HepG2 (cell line): ENCODE measurements around the gene TLR6. TPM values are rescaled to one million over a fixed set of nuclear protein-coding genes. Genes with fewer than 3 reads are reported as not detected.

Source experiments
- ATAC-seq: fragments of 200-7000 bp; cut with Tn5 transposase; 3 replicates; pipeline ENCODE4 v1.9.1; 2020; ENCODE audit warnings: mild to moderate bottlenecking, moderate library complexity
- BruUV-seq: library from RNA; stranded (reverse); fragments of 400-500 nt; replicated peaks from 2 replicates; lab custom pipeline; 2021; lab: Mats Ljungman, UMichigan
- CTCF ChIA-PET: fragments of 300-600 bp; formaldehyde crosslinking; extraction: SDS; loops from one replicate; lab custom pipeline; 2021; ENCODE audit warnings: low total read pairs, inconsistent platforms, low intra/inter-chr PET ratio; lab: Yijun Ruan, JAX
- POLR2A ChIA-PET: fragments of 350-600 bp; sonication (Branson Sonifier 250); formaldehyde crosslinking; loops from one replicate; lab custom pipeline; 2020; ENCODE audit warnings: antibody characterized with exemption, inconsistent platforms; lab: Yijun Ruan, JAX
- DNase-seq: peaks from one replicate; pipeline ENCODE4 v3.0.0-alpha.2; 2015; ENCODE audit warnings: low spot score
- FAIRE-seq: peaks from 3 replicates; lab custom pipeline; 2011; peaks lifted over from hg19 to GRCh38; lab: Jason Lieb, UNC
- H2AFZ ChIP-seq: one replicate; pipeline ENCODE4 v1.6.1; 2011; ENCODE audit warnings: low read length, inconsistent platforms
- H3K27ac ChIP-seq: fragments of 300-600 bp; 3 replicates; pipeline ENCODE4 v1.8.0; 2011; ENCODE audit warnings: mixed run types, mild to moderate bottlenecking, mixed read lengths, low read length, inconsistent platforms; ENCODE audit not compliant: insufficient read depth; ENCODE audit errors: extremely low read length
- H3K27me3 ChIP-seq, 2 experiments: fragments of 200-600 bp in 1 of 2; 2 replicates in 1 of 2; 3 replicates in 1 of 2; pipeline versions ENCODE4 v1.6.0 to v1.8.0; 2011; ENCODE audit warnings: low read length in 2 of 2, mild to moderate bottlenecking in 2 of 2, moderate library complexity in 2 of 2, inconsistent platforms in 1 of 2; ENCODE audit not compliant: insufficient read depth in 2 of 2, control insufficient read depth in 1 of 2
- H3K36me3 ChIP-seq, 2 experiments: fragments of 200-600 bp in 1 of 2; replicated peaks in 1 of 2; 2 replicates in 1 of 2; 3 replicates in 1 of 2; pipeline versions ENCODE4 v1.5.1 to v1.8.0; 2011; ENCODE audit warnings: low read length in 2 of 2, inconsistent platforms in 1 of 2; ENCODE audit not compliant: insufficient read depth in 2 of 2, control insufficient read depth in 1 of 2
- H3K4me1 ChIP-seq: 2 replicates; pipeline ENCODE4 v1.5.1; 2012; ENCODE audit warnings: low read length, inconsistent platforms; ENCODE audit not compliant: insufficient read depth
- H3K4me2 ChIP-seq: 2 replicates; pipeline ENCODE4 v1.6.0; 2011; ENCODE audit warnings: low read depth, low read length, inconsistent platforms
- H3K4me3 ChIP-seq, 3 experiments: fragments of 200-600 bp in 1 of 3; sonication (generic), shearing (Covaris generic) in 1 of 3; replicated peaks in 1 of 3; 2 replicates each; pipeline ENCODE4 v1.5.1; 2011 to 2016; ENCODE audit warnings: low read length in 3 of 3, inconsistent platforms in 2 of 3, low read depth in 2 of 3, mild to moderate bottlenecking in 2 of 3, control low read depth in 1 of 3, mixed read lengths in 1 of 3; ENCODE audit not compliant: insufficient read depth in 1 of 3
- H3K79me2 ChIP-seq: one replicate; pipeline ENCODE4 v1.6.1; 2011; ENCODE audit warnings: low read length, inconsistent platforms; ENCODE audit not compliant: insufficient read depth
- H3K9ac ChIP-seq: 2 replicates; pipeline ENCODE4 v1.6.0; 2011; ENCODE audit warnings: mild to moderate bottlenecking, low read depth, low read length, inconsistent platforms; ENCODE audit not compliant: insufficient read depth
- H3K9me3 ChIP-seq: 2 replicates; pipeline ENCODE4 v1.5.1; 2012; ENCODE audit warnings: mild to moderate bottlenecking, low read length
- H4K20me1 ChIP-seq: 2 replicates; pipeline ENCODE4 v1.6.0; 2011; ENCODE audit warnings: inconsistent platforms, mild to moderate bottlenecking, low read length, moderate library complexity; ENCODE audit not compliant: insufficient read depth
- CSRNP1 ChIP-seq: sonication (generic); formaldehyde crosslinking; IDR thresholded peaks from 2 replicates; pipeline ENCODE4 v1.8.1; 2023; ENCODE audit warnings: mild to moderate bottlenecking, missing genetic modification reagents
- E2F1 ChIP-seq: sonication (generic); formaldehyde crosslinking; IDR thresholded peaks from 2 replicates; pipeline ENCODE4 v1.5.0; 2020; ENCODE audit warnings: missing genetic modification reagents
- HOXA9 ChIP-seq: sonication (generic); formaldehyde crosslinking; IDR thresholded peaks from 2 replicates; pipeline ENCODE4 v1.8.1; 2022; ENCODE audit warnings: missing genetic modification reagents, mild to moderate bottlenecking, moderate library complexity, borderline replicate concordance
- ISX ChIP-seq: sonication (generic); formaldehyde crosslinking; conservative IDR thresholded peaks from 2 replicates; pipeline ENCODE4 v1.5.0; 2020; ENCODE audit warnings: missing genetic modification reagents
- KMT2B ChIP-seq: IDR thresholded peaks from 2 replicates; pipeline ENCODE4 v1.6.1; 2016; ENCODE audit warnings: missing genetic modification reagents, missing compliant biosample characterization
- NFATC3 ChIP-seq: sonication (generic); formaldehyde crosslinking; IDR thresholded peaks from 2 replicates; pipeline ENCODE4 v1.5.1; 2020; ENCODE audit warnings: mild to moderate bottlenecking, missing genetic modification reagents
- PREB ChIP-seq: sonication (generic); formaldehyde crosslinking; IDR thresholded peaks from 2 replicates; pipeline ENCODE4 v1.4.0; 2020; ENCODE audit warnings: missing genetic modification reagents
- SMYD3 ChIP-seq: sonication (generic); formaldehyde crosslinking; IDR thresholded peaks from 2 replicates; pipeline ENCODE4 v1.8.1; 2023; ENCODE audit warnings: mild to moderate bottlenecking, missing genetic modification reagents
- SUZ12 ChIP-seq: fragments of 150-350 bp; IDR thresholded peaks from 2 replicates; pipeline ENCODE4 v1.6.1; 2014; ENCODE audit warnings: low read depth, low read length
- TERF1 ChIP-seq: sonication (generic); formaldehyde crosslinking; IDR thresholded peaks from 2 replicates; pipeline ENCODE4 v1.8.0; 2022; ENCODE audit warnings: mild to moderate bottlenecking, missing genetic modification reagents, moderate library complexity
- THYN1 ChIP-seq: sonication (generic); formaldehyde crosslinking; IDR thresholded peaks from 2 replicates; pipeline ENCODE4 v1.8.1; 2023; ENCODE audit warnings: low read depth, mild to moderate bottlenecking, moderate library complexity, missing genetic modification reagents, borderline replicate concordance
- U2AF2 ChIP-seq: fragments of 200-400 bp; formaldehyde crosslinking; IDR thresholded peaks from 2 replicates; pipeline ENCODE4 v1.6.1; 2017; ENCODE audit warnings: low read depth, mild to moderate bottlenecking, low read length
- ZBTB21 ChIP-seq: sonication (generic); formaldehyde crosslinking; IDR thresholded peaks from 2 replicates; pipeline ENCODE4 v1.4.0; 2020; ENCODE audit warnings: missing genetic modification reagents
- ZBTB37 ChIP-seq: sonication (generic); formaldehyde crosslinking; IDR thresholded peaks from 2 replicates; pipeline ENCODE4 v1.4.0; 2020; ENCODE audit warnings: mild to moderate bottlenecking, missing genetic modification reagents
- ZNF337 ChIP-seq: sonication (generic); formaldehyde crosslinking; IDR thresholded peaks from 2 replicates; pipeline ENCODE4 v1.5.1; 2020; ENCODE audit warnings: missing genetic modification reagents, low read depth, mild to moderate bottlenecking, borderline replicate concordance
- ZNF577 ChIP-seq: sonication (generic); formaldehyde crosslinking; IDR thresholded peaks from 2 replicates; pipeline ENCODE4 v1.4.0; 2020; ENCODE audit warnings: mild to moderate bottlenecking, low read depth, missing genetic modification reagents, borderline replicate concordance
- ZNF652 ChIP-seq: IDR thresholded peaks from 2 replicates; pipeline ENCODE4 v1.6.1; 2016; ENCODE audit warnings: low read depth, borderline replicate concordance
- ZNF709 ChIP-seq: sonication (generic); formaldehyde crosslinking; IDR thresholded peaks from 2 replicates; pipeline ENCODE4 v1.5.0; 2020; ENCODE audit warnings: mild to moderate bottlenecking, missing genetic modification reagents
- ZSCAN9 ChIP-seq: IDR thresholded peaks from 2 replicates; pipeline ENCODE4 v1.6.1; 2016; ENCODE audit warnings: borderline replicate concordance
- in situ Hi-C: cut with HindIII; loops from 2 replicates; pipeline ENCODE4 v1.10.0; 2017; ENCODE audit warnings: low pct_unique_long_range_greater_than_20kb; ENCODE audit not compliant: extremely low pct_ligation_motif_present
- intact Hi-C: fragments of 100-400 bp; cut with micrococcal nuclease; formaldehyde crosslinking; loops from one replicate; pipeline ENCODE4 v1.10.0; 2022; ENCODE audit not compliant: unreplicated experiment
- polyA plus RNA-seq, 8 experiments: library from polyadenylated mRNA; depleted of rRNA in 3 of 8; stranded (reverse) in 7 of 8; unstranded in 1 of 8; fragments of >200 nt; fragmentation: Illumina TruSeq in 4 of 8; extraction: Trizol in 4 of 8; gene quantifications; 2 replicates each; pipeline versions ENCODE4 v1.2.1 to v1.2.3, GENCODE V29; 2011 to 2016; ENCODE audit warnings: low read depth in 4 of 8, missing spikeins in 1 of 8, mixed read lengths in 1 of 8; ENCODE audit not compliant: insufficient read depth in 1 of 8
- total RNA-seq, 5 experiments: library from RNA; depleted of rRNA; stranded (reverse); fragments of >200 nt; fragmentation: Illumina TruSeq; extraction: Trizol; gene quantifications; 2 replicates each; pipeline ENCODE4 v1.2.3, GENCODE V29; 2016; ENCODE audit warnings: low read depth in 1 of 5

TLR6 gene
- total and polyA plus RNA-seq, 2 of the 13 experiments (the other 11 are each of a cell fraction or from before 2014, with no cell fraction given) = 0.33 to 0.71 TPM

- TF ChIP-seq SUZ12 (no peak), KMT2B (CRISPR knock-in tag) (no peak), ISX (CRISPR knock-in tag) (no peak), ZNF709 (CRISPR knock-in tag) (no peak), ZNF652 (CRISPR knock-in tag) (no peak)
Observed at GRCh38 chr4:38832206-38832605, 24.4 kb downstream of the TLR6 start (continued).

- Histone ChIP-seq H2AFZ (no peak overlapping the region), H3K9me3 (no peaks in the 10 kb centered on the region), H3K79me2 (no peaks in the 10 kb centered on the region), H3K4me3 (no peak overlapping the region), H3K27ac (no peak overlapping the region), H3K9ac (no peak overlapping the region), H3K36me3 (no peaks in the 10 kb centered on the region), H3K4me1 (peaks cover 4% of the 10 kb centered on the region; the same call in 1 of the 2 replicates), H3K4me2 (no peak overlapping the region), H4K20me1 (no peaks in the 10 kb centered on the region), H3K27me3 (no peaks in the 10 kb centered on the region; a peak in 1 of 5 replicates)
- no peak for DNase-seq
- CTCF ChIA-PET = no interaction called here
- intact Hi-C loops = no loop called here
- ATAC-seq = no peak
- FAIRE-seq = no peak
- in situ Hi-C loops = no loop called here
- BruUV-seq = no TSS peak
- POLR2A ChIA-PET = no interaction called here
- no peak for TF ChIP-seq NFATC3 (CRISPR knock-in tag)
- TF ChIP-seq U2AF2 = no peak
- TF ChIP-seq ZNF337 (CRISPR knock-in tag) = no peak
- TF ChIP-seq SMYD3 (CRISPR knock-in tag) = no peak
- no peak for TF ChIP-seq ZNF577 (CRISPR knock-in tag)
- TF ChIP-seq ZBTB37 (CRISPR knock-in tag) = no peak
- TF ChIP-seq CSRNP1 (CRISPR knock-in tag) = no peak
- TF ChIP-seq TERF1 (CRISPR knock-in tag) = no peak
- no peak for TF ChIP-seq ZBTB21
- TF ChIP-seq E2F1 (CRISPR knock-in tag) = no peak
- TF ChIP-seq THYN1 = no peak
- no peak for TF ChIP-seq PREB (CRISPR knock-in tag)
- TF ChIP-seq ZSCAN9 (CRISPR knock-in tag) = no peak
- TF ChIP-seq HOXA9 (CRISPR knock-in tag) = no peak
Observed at GRCh38 chr4:38831653-38832052, 25.0 kb downstream of the TLR6 start.
